IMR-90 (cell line): ENCODE results near the gene KNTC1. TPM values are rescaled to one million over a fixed set of nuclear protein-coding genes. Genes with fewer than 3 reads are reported as not detected.

Experiments used
- ATAC-seq: fragments of 200-7000 bp; cut with Tn5 transposase; 2 replicates; pipeline ENCODE4 v1.9.1; 2020; ENCODE audit warnings: low read depth, mild to moderate bottlenecking, moderate library complexity
- BruUV-seq: library from RNA; stranded (reverse); fragments of 400-500 nt; replicated peaks from 2 replicates; lab custom pipeline; 2021; lab: Mats Ljungman, UMichigan
- CTCF ChIA-PET: fragments of 300-600 bp; formaldehyde crosslinking; extraction: SDS; loops from one replicate; lab custom pipeline; 2021; ENCODE audit warnings: antibody characterized with exemption; lab: Yijun Ruan, JAX
- POLR2A ChIA-PET: fragments of 300-600 bp; sonication (Branson Sonifier 250); formaldehyde crosslinking; loops from one replicate; lab custom pipeline; 2022; ENCODE audit warnings: antibody characterized with exemption; ENCODE audit not compliant: unreplicated experiment; lab: Charles Lee
- DNase-seq: peaks from one replicate; pipeline ENCODE4 v3.0.0; 2013
- H2AFZ ChIP-seq: replicated peaks from 2 replicates; pipeline ENCODE3; 2013; ENCODE audit warnings: low read length, mild to moderate bottlenecking; ENCODE audit not compliant: poor library complexity
- H2AK5ac ChIP-seq: 2 replicates; pipeline ENCODE4 v1.6.1; 2013; ENCODE audit warnings: low read depth, low read length, inconsistent platforms
- H2AK9ac ChIP-seq: replicated peaks from 2 replicates; pipeline ENCODE3; 2013; ENCODE audit warnings: mild to moderate bottlenecking, low read depth, low read length, moderate library complexity; ENCODE audit not compliant: poor library complexity
- H2BK120ac ChIP-seq: 2 replicates; pipeline ENCODE4 v1.6.1; 2013; ENCODE audit warnings: low read depth, low read length, inconsistent platforms
- H2BK15ac ChIP-seq: 3 replicates; pipeline ENCODE4 v1.6.1; 2013; ENCODE audit warnings: low read depth, low read length, inconsistent platforms
- H2BK20ac ChIP-seq: 2 replicates; pipeline ENCODE4 v1.6.1; 2013; ENCODE audit warnings: low read depth, mild to moderate bottlenecking, inconsistent platforms, low read length, moderate library complexity
- H2BK5ac ChIP-seq: 2 replicates; pipeline ENCODE4 v1.6.1; 2013; ENCODE audit warnings: mild to moderate bottlenecking, low read depth, low read length, inconsistent platforms; ENCODE audit not compliant: poor library complexity, severe bottlenecking
- H3K14ac ChIP-seq: replicated peaks from 2 replicates; pipeline ENCODE4 v1.6.1; 2013; ENCODE audit warnings: low read depth, low read length, inconsistent platforms
- H3K18ac ChIP-seq: 2 replicates; pipeline ENCODE4 v1.6.1; 2013; ENCODE audit warnings: low read depth, low read length, control low read depth
- H3K23ac ChIP-seq: 2 replicates; pipeline ENCODE4 v1.6.1; 2013; ENCODE audit warnings: low read depth, low read length, inconsistent platforms
- H3K27ac ChIP-seq: 2 replicates; pipeline ENCODE4 v1.5.1; 2013; ENCODE audit warnings: mild to moderate bottlenecking, control low read depth, low read length; ENCODE audit not compliant: insufficient read depth
- H3K27me3 ChIP-seq: 2 replicates; pipeline ENCODE4 v1.6.1; 2013; ENCODE audit warnings: low read length; ENCODE audit not compliant: control insufficient read depth, insufficient read depth
- H3K36me3 ChIP-seq: 2 replicates; pipeline ENCODE4 v1.6.1; 2013; ENCODE audit warnings: low read length, mixed read lengths; ENCODE audit not compliant: control insufficient read depth, insufficient read depth
- H3K4ac ChIP-seq: 2 replicates; pipeline ENCODE4 v1.6.1; 2013; ENCODE audit warnings: low read depth, low read length, inconsistent platforms
- H3K4me1 ChIP-seq: 2 replicates; pipeline ENCODE4 v1.6.1; 2013; ENCODE audit warnings: low read length, mixed read lengths; ENCODE audit not compliant: control insufficient read depth, insufficient read depth
- H3K4me2 ChIP-seq: 2 replicates; pipeline ENCODE4 v1.6.1; 2013; ENCODE audit warnings: low read depth, mild to moderate bottlenecking, control low read depth, low read length, moderate library complexity
- H3K4me3 ChIP-seq: 2 replicates; pipeline ENCODE4 v1.5.1; 2013; ENCODE audit warnings: low read depth, mild to moderate bottlenecking, control low read depth, low read length, moderate library complexity; ENCODE audit not compliant: insufficient read depth
- H3K56ac ChIP-seq: 2 replicates; pipeline ENCODE4 v1.6.1; 2013; ENCODE audit warnings: low read length, inconsistent platforms; ENCODE audit not compliant: insufficient read depth; ENCODE audit errors: extremely low read depth
- H3K79me1 ChIP-seq, 2 experiments: 2 replicates each; pipeline ENCODE4 v1.6.1; 2013; ENCODE audit warnings: low read length in 2 of 2, inconsistent platforms in 1 of 2, low read depth in 1 of 2
- H3K9ac ChIP-seq: 2 replicates; pipeline ENCODE4 v1.6.1; 2013; ENCODE audit warnings: low read depth, low read length, control low read depth
- H3K9me1 ChIP-seq: 2 replicates; pipeline ENCODE4 v1.6.1; 2013; ENCODE audit warnings: low read length, inconsistent platforms; ENCODE audit not compliant: insufficient read depth
- H3K9me3 ChIP-seq: 2 replicates; pipeline ENCODE4 v1.6.1; 2013; ENCODE audit warnings: low read length; ENCODE audit not compliant: control insufficient read depth, insufficient read depth
- H4K20me1 ChIP-seq: 2 replicates; pipeline ENCODE4 v1.6.1; 2013; ENCODE audit warnings: low read length, inconsistent platforms; ENCODE audit not compliant: insufficient read depth
- H4K5ac ChIP-seq: 2 replicates; pipeline ENCODE4 v1.6.1; 2013; ENCODE audit warnings: mild to moderate bottlenecking, low read depth, low read length, control low read depth
- H4K8ac ChIP-seq, 2 experiments: 2 replicates each; pipeline ENCODE4 v1.6.1; 2013; ENCODE audit warnings: low read depth in 2 of 2, low read length in 2 of 2, control low read depth in 1 of 2, inconsistent platforms in 1 of 2
- H4K91ac ChIP-seq: 2 replicates; pipeline ENCODE4 v1.6.1; 2013; ENCODE audit warnings: low read depth, low read length, inconsistent platforms; ENCODE audit not compliant: insufficient read depth
- BHLHE40 ChIP-seq: fragments of 150-350 bp; IDR thresholded peaks from 2 replicates; pipeline ENCODE4 v1.6.1; 2016; ENCODE audit warnings: mild to moderate bottlenecking, low read depth, low read length
- CEBPB ChIP-seq: IDR thresholded peaks from 2 replicates; pipeline ENCODE4 v1.6.1; 2012; ENCODE audit warnings: low read depth, low read length, improper control_type of control experiment
- CHD1 ChIP-seq: IDR thresholded peaks from 2 replicates; pipeline ENCODE4 v1.6.1; 2012; ENCODE audit warnings: low read depth, low read length, improper control_type of control experiment
- FOS ChIP-seq: fragments of 150-350 bp; IDR thresholded peaks from 2 replicates; pipeline ENCODE4 v1.6.1; 2016; ENCODE audit warnings: low read depth, low read length
- MAFK ChIP-seq: IDR thresholded peaks from 2 replicates; pipeline ENCODE4 v1.6.1; 2012; ENCODE audit warnings: low read depth, low read length, improper control_type of control experiment
- MXI1 ChIP-seq: IDR thresholded peaks from 2 replicates; pipeline ENCODE4 v1.6.1; 2012; ENCODE audit warnings: low read depth, mild to moderate bottlenecking, low read length, moderate library complexity, borderline replicate concordance
- NFE2L2 ChIP-seq: fragments of 150-350 bp; IDR thresholded peaks from 2 replicates; pipeline ENCODE4 v1.6.1; 2016; ENCODE audit warnings: low read depth, mild to moderate bottlenecking, low read length
- POLR2A ChIP-seq: IDR thresholded peaks from 2 replicates; pipeline ENCODE4 v1.6.1; 2012; ENCODE audit warnings: mild to moderate bottlenecking, low read depth, low read length
- RAD21 ChIP-seq: IDR thresholded peaks from 2 replicates; pipeline ENCODE4 v1.6.1; 2012; ENCODE audit warnings: low read length, improper control_type of control experiment
- RCOR1 ChIP-seq: IDR thresholded peaks from 2 replicates; pipeline ENCODE4 v1.6.1; 2012; ENCODE audit warnings: mild to moderate bottlenecking, low read length, improper control_type of control experiment; ENCODE audit not compliant: insufficient replicate concordance
- RFX5 ChIP-seq: IDR thresholded peaks from 2 replicates; pipeline ENCODE4 v1.8.0; 2012; ENCODE audit warnings: low read depth, mild to moderate bottlenecking, low read length, moderate library complexity
- SMC3 ChIP-seq: fragments of 150-350 bp; IDR thresholded peaks from 2 replicates; pipeline ENCODE4 v1.6.1; 2016; ENCODE audit warnings: low read depth, mild to moderate bottlenecking, antibody characterized with exemption, low read length, moderate library complexity
- USF2 ChIP-seq: fragments of 150-350 bp; IDR thresholded peaks from 2 replicates; pipeline ENCODE4 v1.6.1; 2017; ENCODE audit warnings: mild to moderate bottlenecking, antibody characterized with exemption, low read length, low read depth
- whole genome bisulfite sequencing, 2 experiments: methylation state at CpG; one replicate each; pipeline versions ENCODE4 v1.1.5 to v1.1.7; 2013; ENCODE audit warnings: missing lambda C conversion rate in 2 of 2; ENCODE audit not compliant: insufficient read length in 1 of 2; ENCODE audit errors: extremely low coverage in 2 of 2; 5-methylcytosine and 5-hydroxymethylcytosine counted together
- dilution Hi-C: fragments of 300-500 bp; cut with HindIII; formaldehyde crosslinking; loops from one replicate; pipeline ENCODE4 v1.14.3; 2018; ENCODE audit warnings: low sequenced_read_pairs; ENCODE audit not compliant: unreplicated experiment
- in situ Hi-C: fragments of 300-500 bp; cut with MboI; formaldehyde crosslinking; loops from 3 replicates; pipeline ENCODE4 v1.14.3; 2019; ENCODE audit warnings: low sequenced_read_pairs, inconsistent platforms, mixed read lengths
- intact Hi-C: fragments of 100-400 bp; cut with micrococcal nuclease; formaldehyde crosslinking; loops from 2 replicates; pipeline ENCODE4 v1.10.0; 2022
- polyA plus RNA-seq, 3 experiments: library from polyadenylated mRNA; depleted of rRNA; stranded (reverse); fragments of >200 nt; gene quantifications; 2 replicates each; pipeline ENCODE4 v1.2.3, GENCODE V29; 2012; ENCODE audit warnings: low replicate concordance in 1 of 3
- total RNA-seq: library from RNA; depleted of rRNA; stranded (reverse); fragments of >200 nt; gene quantifications from 2 replicates; pipeline ENCODE4 v1.2.3, GENCODE V29; 2012
- TF ChIP-seq, protein P1 (sequence below): conservative IDR thresholded peaks from 2 replicates; pipeline ENCODE4 v1.5.1; 2012; ENCODE audit warnings: mild to moderate bottlenecking, low read depth, low read length, improper control_type of control experiment
- TF ChIP-seq, protein P2 (sequence below): fragments of 150-350 bp; IDR thresholded peaks from 2 replicates; pipeline ENCODE4 v1.6.1; 2016; ENCODE audit warnings: low read depth, mild to moderate bottlenecking, low read length, moderate library complexity, borderline replicate concordance

The KNTC1 gene
- total and polyA plus RNA-seq, 2 of the 4 experiments (the other 2 are of a cell fraction): 16.6 to 23.7 TPM

- Histone ChIP-seq H2AK5ac (no peak overlapping the region), H2AK9ac (no peak overlapping the region), H3K36me3 (peaks cover 4% of the 10 kb centered on the region; the same call in 1 of the 2 replicates), H3K18ac (no peak overlapping the region), H4K91ac (no peak overlapping the region), H2BK120ac (no peak overlapping the region), H4K5ac (no peak overlapping the region), H3K9ac (no peak overlapping the region), H3K27me3 (no peaks in the 10 kb centered on the region), H3K4me1 (no peaks in the 10 kb centered on the region), H3K9me1 (no peaks in the 10 kb centered on the region), H2BK15ac (no peak overlapping the region), H3K4me3 (no peak overlapping the region), H2AFZ (no peak overlapping the region), H3K79me1 (peaks cover 0 to 3% of the 10 kb centered on the region in 2 experiments; a peak in 1 of 4 replicates), H4K20me1 (no peaks in the 10 kb centered on the region), H3K4ac (no peak overlapping the region), H3K27ac (no peak overlapping the region), H3K56ac (no peak overlapping the region), H3K14ac (no peak overlapping the region), H4K8ac (no peak overlapping the region), H3K9me3 (no peaks in the 10 kb centered on the region), H3K23ac (no peak overlapping the region), H3K4me2 (no peak overlapping the region), H2BK20ac (no peak overlapping the region), H2BK5ac (no peak overlapping the region)
- TF ChIP-seq MXI1 (no peak), POLR2A (no peak), SMC3 (no peak), RFX5 (no peak), RCOR1 (no peak), MAFK (no peak), CEBPB (no peak), NFE2L2 (no peak), FOS (no peak), CHD1 (no peak), USF2 (no peak), BHLHE40 (no peak), RAD21 (no peak)
- TF ChIP-seq, protein P1, sequence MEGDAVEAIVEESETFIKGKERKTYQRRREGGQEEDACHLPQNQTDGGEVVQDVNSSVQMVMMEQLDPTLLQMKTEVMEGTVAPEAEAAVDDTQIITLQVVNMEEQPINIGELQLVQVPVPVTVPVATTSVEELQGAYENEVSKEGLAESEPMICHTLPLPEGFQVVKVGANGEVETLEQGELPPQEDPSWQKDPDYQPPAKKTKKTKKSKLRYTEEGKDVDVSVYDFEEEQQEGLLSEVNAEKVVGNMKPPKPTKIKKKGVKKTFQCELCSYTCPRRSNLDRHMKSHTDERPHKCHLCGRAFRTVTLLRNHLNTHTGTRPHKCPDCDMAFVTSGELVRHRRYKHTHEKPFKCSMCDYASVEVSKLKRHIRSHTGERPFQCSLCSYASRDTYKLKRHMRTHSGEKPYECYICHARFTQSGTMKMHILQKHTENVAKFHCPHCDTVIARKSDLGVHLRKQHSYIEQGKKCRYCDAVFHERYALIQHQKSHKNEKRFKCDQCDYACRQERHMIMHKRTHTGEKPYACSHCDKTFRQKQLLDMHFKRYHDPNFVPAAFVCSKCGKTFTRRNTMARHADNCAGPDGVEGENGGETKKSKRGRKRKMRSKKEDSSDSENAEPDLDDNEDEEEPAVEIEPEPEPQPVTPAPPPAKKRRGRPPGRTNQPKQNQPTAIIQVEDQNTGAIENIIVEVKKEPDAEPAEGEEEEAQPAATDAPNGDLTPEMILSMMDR: no peak
- TF ChIP-seq, protein P2, sequence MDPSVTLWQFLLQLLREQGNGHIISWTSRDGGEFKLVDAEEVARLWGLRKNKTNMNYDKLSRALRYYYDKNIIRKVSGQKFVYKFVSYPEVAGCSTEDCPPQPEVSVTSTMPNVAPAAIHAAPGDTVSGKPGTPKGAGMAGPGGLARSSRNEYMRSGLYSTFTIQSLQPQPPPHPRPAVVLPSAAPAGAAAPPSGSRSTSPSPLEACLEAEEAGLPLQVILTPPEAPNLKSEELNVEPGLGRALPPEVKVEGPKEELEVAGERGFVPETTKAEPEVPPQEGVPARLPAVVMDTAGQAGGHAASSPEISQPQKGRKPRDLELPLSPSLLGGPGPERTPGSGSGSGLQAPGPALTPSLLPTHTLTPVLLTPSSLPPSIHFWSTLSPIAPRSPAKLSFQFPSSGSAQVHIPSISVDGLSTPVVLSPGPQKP: no peak
- in situ Hi-C loops: no loop called here
- no peak for ATAC-seq
- DNase-seq: no peak
- 100% methylated on average over 1 of the region's 2 CpGs; no CpG with 5 or more reads in 1 of the 2 experiments for WGBS, 2 experiments
- intact Hi-C loops: no loop called here
- no TSS peak for BruUV-seq
- dilution Hi-C loops: no loop called here
- POLR2A ChIA-PET: no interaction called here
- CTCF ChIA-PET: no interaction called here
Measured at GRCh38 chr12:122544537-122544936, 17.5 kb downstream of the KNTC1 start.
